OCI-LY7 (cell line): ENCODE measurements around the gene TSPAN11.

Experiments
- CTCF ChIP-seq: fragments of 200-600 bp; sonication (generic); conservative IDR thresholded peaks from 2 replicates; pipeline ENCODE4 v1.5.1; 2014; ENCODE audit warnings: mild to moderate bottlenecking, antibody characterized with exemption, low read length, moderate library complexity, mixed read lengths
- EZH2phosphoT487 ChIP-seq: fragments of 200-600 bp; sonication (generic); IDR thresholded peaks from 2 replicates; pipeline ENCODE4 v1.6.1; 2018; ENCODE audit warnings: low read depth, borderline replicate concordance, mild to moderate bottlenecking, mixed run types, antibody characterized with exemption, low read length, moderate library complexity, mixed read lengths

- TF ChIP-seq CTCF = no peak
- no peak for TF ChIP-seq EZH2phosphoT487
These were observed 114.6 kb downstream of the TSPAN11 start for GRCh38 chr12:31041033-31041564.
